GM18868 (cell line): ENCODE measurements around the gene CDH4.

Experiments used
- ATAC-seq: cut with Tn5 transposase; IDR thresholded peaks from one replicate; pipeline ENCODE4 v1.9.1; 2021; ENCODE audit warnings: mild to moderate bottlenecking, moderate library complexity; ENCODE audit not compliant: unreplicated experiment

The CDH4 gene

GRCh38 chr20:61765871-61766654, 514.0 kb downstream of the CDH4 start:
- no peak for ATAC-seq

DNA sequence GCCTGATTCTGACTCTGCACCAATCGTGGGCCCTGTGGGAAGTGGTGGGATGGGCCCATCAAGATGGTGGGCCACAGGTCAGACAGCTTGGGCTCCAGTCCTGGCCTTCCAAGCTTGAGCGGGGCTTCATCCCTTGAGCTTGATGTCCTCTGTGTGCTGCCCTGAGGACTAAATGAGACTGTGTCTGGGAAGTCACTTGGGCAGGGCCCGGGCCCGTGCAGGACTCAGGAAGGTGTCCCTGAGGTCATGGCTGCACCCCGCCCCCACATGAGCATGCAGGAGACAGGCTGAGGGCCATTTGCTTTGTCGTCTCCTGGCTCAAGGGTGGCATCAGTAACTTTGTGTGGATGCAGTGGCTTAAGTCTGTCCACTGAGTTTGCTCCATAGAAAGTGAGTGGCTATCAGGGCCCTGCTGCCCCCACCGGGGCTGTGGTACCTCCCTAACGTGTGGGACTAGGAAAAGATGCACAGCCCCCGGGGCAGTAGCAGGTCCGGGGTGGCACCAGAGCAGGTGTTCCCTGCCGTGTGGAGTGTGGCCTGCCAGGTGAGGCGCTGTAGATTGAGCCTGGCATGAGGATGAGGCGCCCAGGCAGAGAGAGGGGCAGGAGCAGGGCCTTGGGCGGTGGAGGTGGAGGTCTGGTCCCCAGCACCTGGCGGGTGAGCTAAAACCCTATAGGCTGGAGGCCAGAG, 515.0 kb downstream of the CDH4 start:
- ATAC-seq: no peak

DNA sequence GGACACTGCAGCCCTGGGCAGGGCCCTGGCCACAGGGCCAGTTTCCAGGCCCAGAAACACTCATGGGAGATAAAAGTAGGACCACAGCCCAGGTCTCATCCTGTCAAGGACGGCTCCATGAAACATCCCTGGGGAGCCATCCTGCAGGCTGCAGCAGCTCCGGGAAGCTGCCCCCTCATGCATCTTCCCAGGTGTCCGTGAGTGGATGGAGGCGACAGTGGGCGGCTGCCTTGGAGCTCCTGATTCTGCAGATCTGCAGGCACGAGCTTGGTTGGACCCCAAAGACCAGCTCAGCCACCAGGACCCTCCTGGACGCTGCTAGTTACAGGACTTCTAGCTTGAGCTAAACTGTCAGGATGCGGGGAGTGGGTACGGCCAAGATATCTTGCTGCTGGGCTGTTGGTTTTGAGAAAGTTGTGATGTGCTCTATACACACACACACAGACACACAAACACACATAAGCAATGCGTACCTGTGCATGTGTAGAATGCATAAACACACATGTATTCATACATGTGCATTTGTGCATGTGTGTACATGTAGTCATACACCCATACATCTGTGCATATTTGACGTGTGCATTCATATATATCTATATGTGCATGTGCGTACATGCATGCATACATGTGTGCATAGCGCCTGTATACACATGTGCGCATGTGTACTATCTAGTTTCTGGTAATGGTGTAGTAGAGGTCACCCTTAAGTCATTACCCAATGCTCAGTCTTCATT, 515.9 kb downstream of the CDH4 start:
- ATAC-seq: no peak

DNA sequence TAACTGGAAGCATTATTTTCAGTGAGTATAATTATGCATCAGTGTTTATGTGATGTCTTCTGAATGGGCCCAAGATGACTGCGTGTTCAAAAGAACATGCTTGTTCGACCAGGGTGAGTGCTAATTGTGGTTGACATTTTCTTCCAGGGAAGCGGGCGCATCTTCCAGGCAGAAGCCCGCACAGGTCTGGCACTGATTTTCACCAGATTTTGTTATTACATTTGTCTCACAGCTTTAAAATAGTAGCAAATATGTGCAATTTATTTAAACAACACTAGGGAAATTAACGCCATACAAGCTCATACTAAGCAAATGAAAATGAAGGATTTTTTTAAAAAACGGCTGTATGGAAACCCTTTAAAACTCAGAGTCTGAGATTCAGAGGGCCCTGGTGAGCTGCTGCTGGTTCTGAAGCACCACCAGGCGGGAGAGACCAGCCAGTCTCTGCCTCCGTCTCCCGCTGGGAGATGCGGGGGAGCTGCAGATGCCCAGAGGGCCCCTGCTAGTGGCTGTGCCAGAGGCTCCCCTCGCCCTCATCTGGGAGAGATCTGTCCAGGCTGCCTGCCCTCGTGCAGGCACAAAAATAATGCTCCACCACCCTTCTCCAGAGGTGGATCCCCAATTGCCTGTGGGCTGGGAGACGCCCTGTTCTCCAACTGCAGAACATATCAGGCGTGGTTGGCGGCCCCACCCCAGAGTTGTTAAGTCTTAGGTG, 516.7 kb downstream of the CDH4 start:
- no peak for ATAC-seq

DNA sequence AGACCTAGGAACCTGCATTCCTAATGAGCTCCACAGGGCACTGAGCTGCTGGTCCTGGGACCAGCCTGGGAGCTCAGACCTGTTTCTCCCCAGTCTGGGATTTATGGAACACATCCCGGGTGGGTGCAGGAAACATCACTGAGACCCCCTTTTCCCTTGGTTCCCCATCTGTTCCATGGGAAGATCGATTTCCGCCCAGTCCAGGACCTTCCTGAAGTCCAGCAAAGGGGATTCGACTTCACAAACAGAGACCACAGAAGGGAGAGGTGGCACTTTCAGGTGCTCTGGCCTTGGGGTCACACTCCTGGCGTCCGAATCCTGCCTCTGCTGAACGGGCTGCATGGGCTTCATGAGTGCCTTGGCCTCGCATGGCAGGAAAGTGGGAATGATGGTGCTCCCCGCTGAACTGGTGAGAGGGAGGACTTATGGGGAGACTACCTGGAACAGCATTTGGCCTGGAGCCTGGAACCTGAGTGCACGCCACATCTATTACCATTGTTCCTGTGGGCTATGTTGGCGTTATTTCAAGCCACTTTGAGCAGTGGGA, 517.3 kb downstream of the CDH4 start:
- no peak for ATAC-seq

DNA sequence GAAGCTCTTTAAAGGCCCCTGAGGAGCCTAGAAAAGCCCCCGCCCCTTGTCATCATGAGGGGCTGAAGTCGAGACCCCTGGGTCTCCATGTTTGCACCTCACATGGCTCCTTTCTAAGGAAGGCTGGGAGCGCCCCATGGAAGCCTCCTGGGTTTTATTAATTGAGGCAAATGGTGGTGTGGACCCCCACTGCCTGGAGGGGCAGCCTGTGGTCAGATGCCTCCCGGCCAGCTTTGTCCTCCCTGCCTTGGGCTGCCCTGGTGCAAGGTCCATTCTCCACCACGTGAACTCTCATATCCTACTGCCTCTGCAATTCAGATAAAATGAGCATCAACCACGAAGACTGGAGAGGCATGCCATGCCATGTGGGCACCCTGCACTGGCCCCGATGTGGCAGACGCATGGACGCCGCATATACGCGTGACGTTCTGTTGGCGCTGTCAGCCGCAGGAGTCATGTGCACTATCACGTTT, 518.1 kb downstream of the CDH4 start:
- no peak for ATAC-seq

GRCh38 chr20:61771805-61772350, 519.8 kb downstream of the CDH4 start:
- ATAC-seq: no peak

GRCh38 chr20:61772828-61773631, 521.0 kb downstream of the CDH4 start:
- no peak for ATAC-seq

DNA sequence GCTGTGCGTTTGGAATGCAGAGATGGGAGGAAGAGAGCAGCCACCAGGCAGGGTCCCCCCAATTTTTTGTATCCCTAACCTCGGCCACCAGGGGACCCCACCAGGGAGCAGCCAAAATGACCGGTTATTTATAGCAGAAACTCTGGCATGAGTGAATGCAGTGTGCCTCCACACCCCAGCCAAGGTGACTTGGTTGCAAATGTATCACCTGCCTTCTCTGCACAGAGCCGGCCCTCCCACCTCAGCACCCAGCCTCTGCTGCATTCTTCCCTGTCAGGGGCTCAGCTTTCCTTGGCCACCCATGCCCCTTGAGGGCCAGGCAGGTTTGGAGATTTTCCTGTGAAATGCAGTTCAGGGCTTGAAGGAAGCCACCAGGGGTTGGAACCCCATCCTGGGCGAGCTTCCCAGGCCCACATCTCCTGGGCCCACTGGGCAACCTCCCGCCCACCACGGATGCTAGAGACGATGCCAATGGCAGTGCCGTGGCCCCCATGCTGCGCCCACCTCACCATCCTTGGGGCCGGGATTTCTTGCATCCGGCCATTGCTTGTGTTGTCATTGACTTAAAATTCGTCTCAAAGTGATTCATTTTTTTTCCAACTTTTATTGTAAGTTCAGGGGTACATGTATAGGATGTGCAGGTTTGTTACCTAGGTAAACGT, 522.0 kb downstream of the CDH4 start:
- ATAC-seq: no peak

GRCh38 chr20:61775423-61775822, 523.4 kb downstream of the CDH4 start:
- ATAC-seq: no peak

- ATAC-seq: no peak
These were observed 524.5 kb downstream of the CDH4 start for GRCh38 chr20:61776491-61777075.

- no peak for ATAC-seq
These were observed 525.9 kb downstream of the CDH4 start for GRCh38 chr20:61777773-61778494.

GRCh38 chr20:61778495-61778863, 526.4 kb downstream of the CDH4 start:
- no peak for ATAC-seq

DNA sequence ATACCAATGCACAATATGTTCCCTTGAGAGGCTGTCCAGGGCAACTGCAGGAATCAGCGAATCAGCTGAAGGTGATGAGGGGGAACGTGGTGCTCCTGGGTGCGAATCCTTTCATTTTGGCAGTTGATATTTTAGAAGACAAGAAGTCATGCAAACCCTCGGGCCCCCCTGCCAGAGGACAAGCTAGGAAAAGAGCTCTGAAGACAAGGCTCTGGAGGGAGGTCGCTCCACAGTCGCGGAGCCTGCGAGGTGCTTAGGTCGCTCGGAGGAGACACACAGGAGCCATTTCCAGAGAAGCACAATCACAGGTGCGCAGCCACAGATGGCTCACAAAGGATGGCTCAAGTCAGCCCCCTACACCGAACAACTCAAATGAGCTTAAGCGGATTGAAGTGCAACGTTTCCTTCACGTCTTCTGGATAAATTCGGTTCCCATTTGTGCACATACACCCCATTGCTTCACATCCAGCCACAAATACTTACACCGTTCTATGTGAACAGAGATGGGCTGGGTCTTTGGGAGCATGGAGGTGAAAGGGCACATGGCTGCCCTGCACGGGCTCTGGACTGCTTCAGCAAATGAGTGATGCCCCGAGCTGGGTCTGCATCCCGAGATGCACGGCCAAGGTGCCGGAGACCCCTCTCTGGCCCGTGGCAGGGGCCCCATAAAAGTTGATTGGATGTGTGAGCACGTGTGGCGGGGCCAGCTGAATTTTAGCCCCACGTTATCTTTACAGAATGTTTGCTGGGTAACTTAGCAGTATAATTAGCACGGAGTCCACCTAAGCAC, 527.3 kb downstream of the CDH4 start:
- no peak for ATAC-seq

DNA sequence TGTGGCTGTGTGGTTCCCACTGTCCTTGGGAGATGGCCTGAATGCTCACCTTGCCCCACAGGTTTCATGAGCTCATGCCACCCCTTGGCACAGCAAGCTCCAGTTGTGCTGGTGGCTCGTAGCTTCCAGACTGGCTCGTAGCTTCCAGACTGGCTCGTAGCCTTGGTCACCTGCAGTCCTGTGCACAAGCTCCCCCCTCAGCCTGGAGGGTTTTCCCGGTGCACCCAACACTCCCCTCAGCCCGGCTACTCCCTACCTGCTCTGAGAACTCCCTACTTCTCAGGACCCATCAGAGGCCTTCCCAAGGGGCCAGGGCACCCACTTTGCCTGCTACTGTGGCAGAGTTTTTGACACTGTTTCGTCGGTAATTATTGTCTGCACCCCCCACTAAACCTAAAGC, 528.0 kb downstream of the CDH4 start:
- no peak for ATAC-seq

DNA sequence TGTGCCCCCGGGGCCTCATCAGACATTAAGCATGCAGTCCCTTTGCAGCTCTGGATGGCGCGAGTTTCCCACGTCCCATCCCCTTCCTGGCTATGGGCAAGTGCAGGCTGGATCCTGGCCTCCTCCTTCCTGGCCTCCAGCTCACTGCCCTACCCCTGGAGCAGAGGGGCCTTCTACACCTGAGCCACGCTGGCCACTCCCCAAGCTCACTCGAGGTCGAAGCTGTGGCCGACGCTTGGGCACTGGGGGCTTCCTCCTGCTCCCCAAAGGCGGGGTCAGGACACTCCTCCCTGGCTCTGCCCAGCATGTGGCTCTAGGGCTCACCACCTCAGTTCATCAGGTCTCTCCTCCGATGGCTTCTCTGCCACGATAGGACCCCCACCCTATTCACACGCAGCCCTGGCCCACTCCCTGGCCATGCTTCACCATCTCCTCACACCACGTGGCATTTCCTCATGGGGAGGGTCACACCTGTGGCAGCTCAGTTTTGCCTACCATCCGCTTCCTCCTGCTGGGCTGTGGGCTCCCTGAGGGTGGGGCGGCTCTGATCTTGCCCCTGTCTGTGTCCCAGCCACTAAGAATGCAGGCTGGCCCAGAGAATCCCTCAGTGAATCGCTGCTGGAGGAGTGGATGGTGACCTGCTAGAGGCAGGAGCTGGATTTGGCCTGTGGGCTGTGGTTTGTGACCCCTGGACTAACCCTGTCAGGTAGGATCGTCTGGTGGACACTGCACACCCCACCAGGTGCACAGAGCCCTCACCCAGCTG, 532.9 kb downstream of the CDH4 start:
- ATAC-seq: no peak

GRCh38 chr20:61785567-61785816, 533.4 kb downstream of the CDH4 start:
- no peak for ATAC-seq
